Measurements from ENCODE around the gene MNDA.
"Not testable (repeated sequence)": the region's sequence is repeated elsewhere in the genome, so short reads cannot be mapped to it uniquely, and the experiment has no call there.

MNDA gene

DNA sequence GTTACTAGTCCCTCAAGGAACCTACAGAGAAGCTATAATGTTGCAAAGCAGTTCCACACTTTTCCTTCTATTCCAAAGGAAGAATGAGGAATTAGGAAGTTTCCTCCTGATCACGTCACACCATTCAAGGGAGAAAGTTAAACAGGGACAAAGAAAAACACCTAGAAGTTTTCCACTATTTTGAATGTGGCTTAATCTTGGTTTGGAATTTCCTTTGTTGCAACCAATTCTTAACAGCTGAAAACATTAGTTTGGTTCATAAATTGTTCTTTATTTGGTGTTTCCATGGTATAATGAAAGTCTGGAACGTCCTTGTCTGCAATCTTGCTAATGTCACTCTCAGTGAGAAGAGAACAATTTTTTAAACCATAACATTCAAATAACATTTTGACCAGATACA lies 8.4 kb downstream of the MNDA start:
- no peak for DNase-seq (ENCODE audit: low read depth)

DNA sequence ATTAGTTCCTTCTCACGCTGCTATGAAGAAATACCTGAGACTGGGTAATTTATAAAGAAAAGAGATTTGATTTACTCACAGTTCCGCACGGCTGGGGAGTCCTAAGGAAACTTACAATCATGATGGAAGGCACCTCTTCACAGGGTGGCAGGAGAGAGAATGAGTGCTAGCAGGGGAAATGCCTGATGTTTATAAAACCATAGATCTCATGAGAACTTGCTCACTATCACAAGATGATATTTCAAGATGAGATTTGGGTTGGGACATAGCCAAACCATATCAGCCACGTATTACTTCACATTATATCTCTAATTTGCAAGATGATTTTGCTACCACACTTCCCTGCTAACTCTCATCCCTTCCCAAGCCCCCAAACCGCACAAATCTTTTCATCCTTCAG lies 9.1 kb downstream of the MNDA start:
- DNase-seq (ENCODE audit: low read depth), result no peak

DNA sequence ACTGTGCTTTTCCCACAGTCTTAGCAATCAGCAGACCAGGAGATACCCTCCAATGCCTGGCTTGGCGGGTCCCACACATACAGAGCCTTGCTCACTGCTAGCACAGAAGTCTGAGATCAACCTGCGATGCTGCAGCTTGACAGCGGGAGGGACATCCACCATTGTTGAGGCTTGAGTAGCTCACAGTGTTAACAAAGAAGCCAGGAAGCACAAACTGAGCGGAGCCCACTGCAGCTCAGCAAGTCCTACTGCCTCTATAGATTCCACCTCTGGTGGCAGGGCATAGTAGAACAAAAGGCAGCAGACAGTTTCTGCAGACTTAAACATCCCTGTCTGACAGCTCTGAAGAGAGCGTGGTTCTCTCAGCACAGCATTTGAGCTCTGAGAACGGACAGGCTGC lies 33.4 kb downstream of the MNDA start:
- no peak for DNase-seq (ENCODE audit: low read depth)

- not testable (repeated sequence) for DNase-seq (ENCODE audit: low read depth)
These were observed 39.3 kb downstream of the MNDA start for GRCh38 chr1:158870438-158870837.

GRCh38 chr1:158873141-158873540 lies 42.0 kb downstream of the MNDA start:
- DNase-seq (ENCODE audit: low read depth), result no peak

GRCh38 chr1:158893654-158894053 lies 62.5 kb downstream of the MNDA start:
- DNase-seq (ENCODE audit: low read depth), result no peak

DNA sequence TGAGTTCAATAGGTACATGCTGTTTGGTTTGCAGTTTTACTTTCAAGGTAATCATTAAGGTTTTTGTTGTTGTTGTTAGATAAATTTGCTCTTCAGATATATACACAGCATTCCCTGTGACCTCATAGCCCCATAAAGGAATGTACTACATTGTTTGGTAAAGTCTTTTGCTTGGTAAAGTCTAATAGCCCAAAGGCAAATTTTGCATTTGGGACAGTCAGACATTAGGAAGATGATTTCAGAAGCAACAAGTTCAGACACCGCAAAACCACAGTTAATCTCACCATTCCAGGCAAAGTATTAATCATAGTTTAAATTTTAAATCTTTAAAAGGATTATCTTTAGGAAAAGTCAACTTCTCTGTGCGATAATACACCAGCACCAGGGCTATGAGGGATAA lies 67.6 kb downstream of the MNDA start:
- DNase-seq (ENCODE audit: low read depth), result no peak
